GM21447 (cell line): ENCODE measurements around the gene HMGB3.
"Not testable (repeated sequence)": the region's sequence is repeated elsewhere in the genome, so short reads cannot be mapped to it uniquely, and the experiment has no call there.

Experiments used
- ATAC-seq: cut with Tn5 transposase; IDR thresholded peaks from one replicate; pipeline ENCODE4 v1.9.1; 2021; ENCODE audit not compliant: unreplicated experiment

The HMGB3 gene

DNA sequence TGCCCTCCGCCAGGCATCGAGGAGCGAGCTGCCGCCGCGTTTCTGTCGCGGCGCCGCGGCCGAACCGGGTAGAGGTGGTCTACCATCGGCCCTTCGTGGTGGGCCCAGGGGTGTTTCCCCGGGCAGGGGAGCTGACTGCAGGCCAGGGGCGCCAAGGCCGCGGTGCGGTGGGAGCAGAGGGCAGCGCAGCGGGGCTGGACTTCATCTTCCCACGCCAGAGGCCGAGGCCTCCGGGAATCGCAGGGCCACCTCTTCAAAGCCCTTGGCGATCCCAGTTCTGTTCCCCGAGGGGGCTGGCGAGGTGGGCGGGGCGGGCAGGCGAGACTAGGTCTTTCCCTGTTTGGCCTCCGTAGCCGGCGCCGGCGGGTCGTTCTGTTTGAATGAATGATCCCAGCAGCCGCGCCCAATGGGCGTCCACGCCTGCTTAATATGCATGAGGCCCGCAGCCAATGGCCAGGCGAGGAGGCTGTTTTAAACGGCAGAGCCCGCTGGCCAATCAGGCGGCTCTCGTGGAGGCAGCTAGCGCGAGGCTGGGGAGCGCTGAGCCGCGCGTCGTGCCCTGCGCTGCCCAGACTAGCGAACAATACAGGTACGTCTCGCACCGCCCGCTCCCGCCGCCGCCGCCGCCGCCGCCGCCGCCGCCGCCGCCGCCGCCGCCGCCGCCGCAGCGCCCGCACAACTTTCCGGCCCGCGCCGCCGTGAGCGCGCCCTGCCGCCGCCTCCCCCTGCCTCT lies at the start of gene HMGB3:
HMGB3 (plus strand) TSS at position 548 of the 733 bp plus-strand sequence. CDS start 2,265 bp downstream, outside the sequence.
- peak; percentile 95 for ATAC-seq

DNA sequence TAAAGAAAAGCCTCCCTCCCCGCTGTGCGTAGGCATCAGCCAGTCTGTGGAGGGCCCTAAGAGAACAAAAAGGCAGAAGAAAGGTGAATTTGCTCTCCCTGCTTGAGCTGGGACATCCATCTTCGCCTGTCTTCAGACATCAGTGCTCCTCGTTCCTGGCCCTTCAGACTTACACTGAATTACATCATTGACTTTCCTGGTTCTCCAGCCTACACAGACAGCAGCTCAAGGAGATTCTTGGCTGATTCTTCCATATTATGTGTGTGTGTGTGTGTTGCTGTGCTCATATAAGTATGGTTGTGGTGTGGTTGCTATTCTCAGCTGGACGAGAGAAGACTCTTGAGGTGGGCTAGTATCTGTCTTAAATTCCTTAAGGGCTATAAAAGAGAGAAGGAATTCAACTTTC lies 49.2 kb upstream of the HMGB3 start:
- no peak for ATAC-seq

DNA sequence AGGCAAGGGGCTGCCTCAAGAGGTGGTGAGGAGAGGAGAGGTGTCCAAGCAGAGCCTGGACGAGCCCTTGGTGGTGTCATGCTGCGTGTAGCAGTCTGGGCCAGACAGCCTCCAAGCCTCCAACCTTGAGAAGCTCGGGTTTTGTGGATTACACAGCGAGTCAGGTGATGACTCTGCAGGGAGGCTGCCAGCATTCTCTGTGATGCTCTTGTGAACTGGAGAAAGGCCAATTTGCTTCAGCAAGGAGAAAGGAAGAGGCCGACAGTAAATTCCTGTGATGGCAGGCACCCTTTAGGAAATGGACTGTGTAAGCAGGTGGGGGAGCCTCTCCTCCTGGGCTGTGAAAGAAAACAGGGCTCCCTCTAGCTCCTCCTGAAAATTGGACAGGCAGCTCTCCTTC lies 48.7 kb upstream of the HMGB3 start:
- no peak for ATAC-seq

DNA sequence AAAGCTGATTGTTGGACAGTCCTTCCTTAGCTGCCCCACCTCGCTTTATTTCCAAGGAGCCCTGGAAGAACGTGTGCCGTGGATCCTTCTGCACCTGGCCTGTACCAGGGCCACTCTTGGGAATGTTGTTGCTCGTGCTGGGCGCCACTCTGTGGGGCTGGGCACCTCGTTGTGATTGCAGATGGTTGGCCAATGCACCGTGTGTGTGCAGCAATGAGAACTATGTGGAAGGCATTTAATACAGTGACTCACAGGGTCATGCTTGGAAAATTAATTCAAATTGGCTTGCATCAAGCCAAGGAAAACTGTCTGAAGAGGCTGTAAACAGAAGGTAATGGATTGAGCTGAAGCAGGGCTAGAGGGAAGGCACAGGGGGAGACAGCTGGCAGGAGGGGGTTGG lies 47.7 kb upstream of the HMGB3 start:
- no peak for ATAC-seq

DNA sequence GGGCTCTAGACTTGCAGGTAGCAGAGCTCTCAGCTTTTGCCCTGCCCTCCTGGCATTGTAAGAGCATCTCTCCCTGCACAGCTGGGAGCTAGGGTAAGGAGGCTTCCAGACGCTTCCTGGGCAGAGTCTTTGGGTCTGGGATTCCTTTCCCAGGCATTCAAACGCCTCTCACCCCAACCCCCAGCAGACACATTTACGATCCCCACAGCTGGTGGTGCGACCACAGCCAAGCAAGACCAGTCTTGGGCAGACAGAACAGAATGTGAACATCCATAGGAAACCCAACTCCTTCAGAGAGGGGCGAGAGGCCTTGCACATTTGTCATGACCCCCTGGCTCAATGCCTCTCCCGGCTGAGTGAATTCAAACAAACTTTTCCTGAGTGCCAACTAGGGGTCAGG lies 46.6 kb upstream of the HMGB3 start:
- ATAC-seq, result no peak

DNA sequence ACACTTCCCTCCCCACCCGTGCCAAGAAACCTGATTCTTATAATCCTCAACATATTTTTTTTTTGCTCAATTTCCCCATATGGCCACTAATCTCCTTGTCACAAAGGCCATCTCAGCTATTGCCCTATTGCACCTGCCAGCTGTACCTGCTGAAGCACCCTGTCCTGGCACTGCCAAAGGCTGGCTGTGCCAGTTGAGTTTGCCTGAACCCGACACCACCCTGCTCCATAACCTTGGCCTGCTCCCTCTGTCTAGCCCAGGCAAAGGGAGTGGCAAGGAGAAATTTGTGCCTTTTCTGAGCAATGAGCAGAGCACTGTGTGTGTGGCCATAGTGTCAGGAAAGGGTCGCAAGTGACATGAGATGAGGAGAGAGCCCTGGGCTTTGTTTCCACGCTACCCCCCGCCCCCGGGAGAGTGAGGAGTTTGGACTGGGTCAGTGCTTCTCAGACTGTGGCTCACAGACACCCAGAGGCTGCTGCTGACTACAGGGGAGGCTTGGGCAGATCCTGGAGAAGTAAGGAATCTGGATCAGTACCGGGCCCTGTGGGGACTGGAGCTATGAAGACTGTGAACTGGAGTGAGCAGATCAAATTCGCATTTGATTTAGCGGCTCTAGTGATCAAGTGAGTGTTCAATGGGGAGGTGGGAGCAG lies 42.2 kb upstream of the HMGB3 start:
- ATAC-seq, result no peak

DNA sequence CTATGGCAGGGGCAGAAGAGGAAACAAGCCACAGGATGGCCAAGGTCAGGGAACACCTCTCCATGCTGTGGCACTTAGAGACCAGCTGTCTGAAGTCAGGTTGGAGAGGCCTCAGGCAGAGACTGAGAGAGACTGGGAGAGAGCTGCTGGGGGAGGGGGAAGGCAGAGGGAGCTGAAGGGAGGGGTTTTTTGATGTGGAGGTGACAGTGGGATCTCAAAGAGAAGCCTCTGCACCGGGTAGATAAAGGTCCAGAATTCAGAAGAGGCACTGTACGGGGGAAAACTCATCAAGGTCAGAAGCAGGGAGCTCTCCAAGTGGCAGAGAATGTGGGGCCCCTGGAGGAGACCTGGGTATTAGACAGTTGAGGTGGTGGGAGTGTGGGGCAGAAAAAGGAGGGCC lies 41.6 kb upstream of the HMGB3 start:
- no peak for ATAC-seq

DNA sequence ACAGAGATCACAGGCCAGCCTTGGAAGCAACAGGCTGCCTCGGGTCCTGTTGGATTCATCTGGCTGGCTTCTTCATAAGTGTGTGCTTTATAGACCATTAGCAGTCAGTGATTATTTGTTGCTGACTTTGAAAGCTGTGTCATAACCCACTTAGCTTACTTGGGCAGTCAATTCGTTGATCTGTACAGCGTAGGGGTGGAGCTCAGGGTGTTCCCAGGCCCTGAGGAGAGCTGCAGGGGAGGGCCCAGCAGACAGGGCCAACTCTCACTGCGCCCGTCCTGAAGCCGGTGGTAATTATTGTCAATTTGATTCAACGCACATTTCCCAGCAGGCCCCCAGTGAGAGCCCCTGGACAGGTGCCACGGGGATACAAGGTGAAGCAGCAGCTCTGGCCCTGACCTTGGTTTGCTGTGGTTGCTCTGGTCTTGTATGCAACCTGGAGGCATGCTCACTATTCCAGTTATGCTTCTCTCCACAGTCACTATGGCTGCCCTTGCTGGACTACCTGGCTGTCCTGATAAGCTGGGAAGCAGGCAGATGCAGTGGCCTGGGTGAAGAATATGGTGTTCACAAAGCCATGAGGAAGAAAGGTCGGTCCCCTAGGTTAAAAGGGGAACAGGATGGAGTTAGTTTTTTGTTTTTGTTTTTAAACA lies 40.1 kb upstream of the HMGB3 start:
- ATAC-seq, result no peak

DNA sequence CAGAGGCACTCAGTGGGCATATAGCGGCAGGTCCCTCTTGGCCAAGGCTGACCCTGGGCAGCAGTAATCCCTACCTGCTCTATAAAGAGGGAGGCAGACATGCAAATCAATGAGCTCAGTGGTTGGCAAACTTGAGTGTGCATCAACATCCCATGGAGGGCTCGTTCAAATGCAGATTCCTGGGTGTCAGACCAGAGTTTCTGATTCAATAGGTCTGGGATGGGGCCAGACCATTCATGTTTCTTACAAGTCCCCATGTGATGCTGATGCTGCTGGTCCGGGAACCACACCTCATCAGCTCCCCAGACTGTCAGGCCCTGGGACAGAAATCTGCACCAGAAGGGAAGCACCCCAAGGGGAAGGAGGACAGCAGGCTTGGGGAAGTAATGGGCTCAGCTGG lies 38.9 kb upstream of the HMGB3 start:
- ATAC-seq, result no peak

DNA sequence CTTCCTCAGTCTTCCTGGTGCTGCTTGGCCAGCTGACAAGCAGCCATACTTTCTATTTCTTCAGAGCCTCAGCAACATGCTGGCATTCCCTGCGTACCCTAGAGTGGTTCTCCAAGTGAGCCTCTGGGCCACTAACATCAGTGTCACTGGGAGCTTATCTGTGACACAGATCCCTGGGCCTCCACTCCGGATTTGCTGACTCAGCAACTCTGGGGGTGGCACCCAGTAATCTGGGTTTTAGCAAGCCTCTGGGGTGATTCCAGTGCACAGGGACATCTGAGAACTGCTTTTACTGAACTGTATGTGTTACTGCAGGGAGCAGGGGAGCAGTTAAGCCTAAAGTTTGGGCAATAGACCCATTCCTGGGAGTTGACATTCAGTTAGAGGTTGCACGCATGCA lies 28.2 kb upstream of the HMGB3 start:
- no peak for ATAC-seq

DNA sequence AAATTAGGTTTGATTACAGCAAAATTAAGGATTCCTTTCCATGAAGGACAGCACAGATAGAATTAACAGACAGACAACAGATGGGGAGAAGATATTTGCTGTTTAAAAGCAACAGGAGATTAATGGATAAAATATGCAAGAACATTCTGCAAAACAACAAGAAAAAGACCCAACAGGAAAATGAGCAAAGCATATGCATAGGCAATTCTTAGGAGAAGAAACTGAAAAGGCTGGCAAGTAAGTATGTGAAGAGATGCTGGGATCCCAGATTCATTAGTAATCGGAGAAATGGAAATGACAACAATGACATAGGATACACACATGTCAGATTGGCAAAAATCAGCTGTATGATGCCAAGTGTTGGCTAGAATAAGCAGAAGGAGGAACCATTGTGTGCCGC lies 27.5 kb upstream of the HMGB3 start:
- no peak for ATAC-seq

DNA sequence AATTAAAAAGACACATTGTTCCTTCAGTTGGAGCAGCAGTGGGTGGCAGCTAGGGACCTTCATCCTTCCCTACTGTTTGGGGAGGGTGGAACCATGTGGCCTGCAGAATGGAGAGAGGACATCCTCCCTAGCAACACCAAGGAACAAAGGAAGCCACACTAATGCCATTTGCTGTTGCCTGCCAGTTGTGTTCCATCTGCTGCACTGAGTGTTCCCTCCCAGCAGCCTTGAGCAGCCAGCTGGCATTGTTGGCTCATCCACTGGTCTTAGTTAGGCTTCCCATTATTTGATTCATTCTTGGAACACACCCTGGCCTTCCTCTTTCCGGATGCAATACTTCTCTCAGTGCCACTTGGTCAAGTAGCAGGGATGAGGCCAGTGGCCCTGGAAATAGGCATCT lies 25.0 kb upstream of the HMGB3 start:
- ATAC-seq, result no peak

DNA sequence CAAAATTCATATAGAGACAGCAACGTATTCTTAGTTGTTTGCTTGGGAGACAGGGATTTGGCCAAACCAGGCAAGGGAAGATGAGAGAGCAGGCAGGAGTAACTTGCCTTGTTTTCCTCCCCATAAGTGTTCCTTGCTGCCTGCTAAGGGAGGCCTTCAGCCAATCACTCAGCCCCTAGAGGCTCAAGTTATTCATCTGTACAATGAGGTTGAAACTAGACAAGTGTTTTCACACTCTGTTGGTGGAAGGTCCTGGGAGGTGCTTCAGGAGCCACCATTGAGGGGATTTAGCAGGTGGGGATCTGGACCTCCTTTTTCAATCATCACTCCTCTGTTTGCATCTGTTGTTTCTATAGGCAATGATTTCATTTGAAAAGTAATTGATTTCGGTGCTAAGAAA lies 23.6 kb upstream of the HMGB3 start:
- ATAC-seq, result no peak

DNA sequence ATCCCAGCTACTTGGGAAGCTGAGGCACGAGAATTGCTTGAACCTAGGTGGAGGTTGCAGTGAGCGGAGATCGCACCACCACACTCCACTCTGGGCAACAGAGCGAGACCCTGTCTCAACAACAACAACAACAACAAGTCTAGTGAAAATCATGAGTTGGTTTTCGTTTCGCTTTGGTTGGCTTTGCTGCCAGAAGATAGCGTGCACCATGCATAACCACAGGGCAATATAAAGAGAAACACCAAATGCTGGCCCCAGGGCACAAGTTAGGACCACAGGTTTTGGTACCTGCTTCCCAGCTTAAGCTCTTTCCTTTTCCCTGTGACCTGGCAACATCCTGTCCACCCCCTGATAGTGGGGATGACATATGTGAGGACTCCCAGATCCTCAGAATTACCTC lies 21.5 kb upstream of the HMGB3 start:
- no peak for ATAC-seq

DNA sequence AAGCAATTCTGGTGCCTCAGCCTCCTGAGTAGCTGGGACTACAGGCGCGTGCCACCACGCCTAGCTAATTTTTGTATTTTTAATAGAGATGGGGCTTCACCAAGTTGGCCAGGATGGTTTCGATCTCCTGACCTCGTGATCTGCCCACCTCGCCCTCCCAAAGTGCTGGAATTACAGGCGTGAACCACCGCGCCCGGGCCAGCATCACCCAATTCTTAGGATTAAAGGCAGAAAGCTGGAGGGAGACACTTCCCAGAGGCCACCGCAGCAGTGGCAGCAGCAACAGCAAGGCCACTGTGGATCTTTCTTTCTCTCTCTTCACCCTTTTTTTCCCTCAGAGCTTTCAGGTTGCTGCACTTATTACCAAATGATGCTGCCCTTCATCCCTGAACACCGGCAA lies 18.7 kb upstream of the HMGB3 start:
- not testable (repeated sequence) for ATAC-seq

DNA sequence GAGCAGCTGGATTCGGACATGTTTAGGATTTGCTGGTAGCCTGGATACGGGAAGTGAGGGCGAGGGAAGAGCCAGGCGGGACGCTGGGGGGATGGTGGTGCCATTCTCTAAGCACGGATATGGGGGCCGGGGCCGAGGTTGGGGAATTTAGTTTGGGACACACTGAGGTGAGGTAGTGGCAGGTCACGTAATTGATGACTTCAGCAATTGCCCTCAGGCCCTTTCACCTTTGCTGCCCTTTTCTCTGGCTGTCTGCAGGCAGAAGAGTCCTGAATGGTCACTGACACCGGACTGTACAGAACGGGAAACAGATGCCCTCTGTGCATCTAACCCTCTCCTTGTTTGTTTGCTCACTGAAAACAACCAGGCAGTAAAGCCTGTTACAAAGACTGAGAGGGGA lies 16.9 kb upstream of the HMGB3 start:
- no peak for ATAC-seq

DNA sequence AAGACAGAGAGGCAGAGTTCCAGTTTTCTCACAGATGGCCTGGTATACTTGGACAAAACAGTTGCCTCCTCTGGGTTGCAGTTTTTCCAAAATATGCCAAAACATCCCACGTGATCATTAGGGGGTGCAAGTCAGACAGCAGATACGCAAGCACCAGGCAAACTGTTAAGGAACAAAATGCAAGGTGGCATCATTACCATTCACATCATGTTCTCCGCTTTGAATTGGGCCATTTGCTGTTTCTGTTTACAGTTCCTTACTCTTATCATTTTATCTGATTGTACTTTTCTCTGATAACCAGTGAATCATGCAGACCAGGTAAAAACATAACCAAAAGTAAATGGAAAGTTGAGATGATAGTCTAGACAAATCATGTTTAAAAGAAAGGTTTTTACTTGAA lies 16.4 kb upstream of the HMGB3 start:
- no peak for ATAC-seq

DNA sequence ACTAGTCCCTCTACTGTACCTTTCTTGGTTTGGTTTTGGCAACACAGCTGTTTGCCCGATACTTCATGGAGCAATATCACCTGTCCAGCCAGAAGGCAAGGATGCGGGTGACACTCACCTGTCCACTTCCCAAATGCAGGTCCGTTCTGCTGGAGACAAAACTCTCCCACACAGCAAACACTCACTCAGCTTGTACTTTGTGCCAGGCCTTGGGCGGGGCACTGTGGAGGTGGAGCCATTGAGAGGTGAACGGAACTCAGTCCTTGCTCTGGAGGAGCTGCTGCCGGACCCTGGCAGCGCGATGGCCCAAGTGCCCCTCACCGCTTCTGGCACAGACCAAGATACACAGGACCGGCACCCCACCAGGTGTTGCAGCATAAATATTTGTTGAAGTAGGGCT lies 15.3 kb upstream of the HMGB3 start:
- ATAC-seq, result no peak

DNA sequence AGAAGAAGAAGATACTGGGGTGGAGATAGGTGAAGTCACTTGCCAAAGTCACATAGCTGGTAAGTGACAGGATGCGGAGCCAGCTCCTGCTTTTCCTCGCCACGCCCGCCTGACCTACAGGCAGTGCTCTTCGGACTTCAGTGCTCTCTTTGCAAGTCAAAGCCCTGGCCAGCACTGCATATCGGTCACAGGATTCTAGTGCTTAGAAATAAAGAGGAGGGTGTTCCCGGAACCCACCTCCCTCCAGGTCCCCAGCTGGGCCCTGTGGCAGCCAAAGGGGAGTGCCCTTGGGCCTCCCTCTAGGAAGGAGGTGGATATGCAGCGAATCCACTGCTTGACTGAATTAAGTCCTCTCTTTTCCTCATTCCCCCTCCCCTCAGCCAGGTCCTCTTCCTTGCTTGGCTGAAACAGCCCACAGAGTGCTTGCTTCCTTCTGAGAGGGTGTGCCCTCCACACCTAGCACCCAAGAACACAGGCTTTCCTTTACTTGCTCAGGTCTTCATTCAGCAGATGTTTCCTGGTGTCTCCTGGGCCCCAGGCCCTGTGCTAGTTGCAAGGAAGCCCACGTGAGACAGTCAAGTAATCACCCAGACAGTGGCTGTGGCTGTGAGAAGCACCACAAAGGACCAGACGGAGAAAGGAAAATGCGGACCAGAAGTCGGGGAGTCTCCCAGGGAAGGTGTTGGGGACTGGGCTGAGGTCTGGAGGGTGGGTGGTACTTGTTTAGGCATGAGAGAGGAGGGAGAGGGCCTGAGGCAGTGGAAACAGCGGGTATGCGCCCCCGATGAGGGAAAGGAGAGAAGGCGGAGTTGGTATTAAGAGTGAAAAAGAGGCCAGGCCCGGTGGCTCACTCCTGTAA lies 14.0 kb upstream of the HMGB3 start:
- ATAC-seq, result no peak

DNA sequence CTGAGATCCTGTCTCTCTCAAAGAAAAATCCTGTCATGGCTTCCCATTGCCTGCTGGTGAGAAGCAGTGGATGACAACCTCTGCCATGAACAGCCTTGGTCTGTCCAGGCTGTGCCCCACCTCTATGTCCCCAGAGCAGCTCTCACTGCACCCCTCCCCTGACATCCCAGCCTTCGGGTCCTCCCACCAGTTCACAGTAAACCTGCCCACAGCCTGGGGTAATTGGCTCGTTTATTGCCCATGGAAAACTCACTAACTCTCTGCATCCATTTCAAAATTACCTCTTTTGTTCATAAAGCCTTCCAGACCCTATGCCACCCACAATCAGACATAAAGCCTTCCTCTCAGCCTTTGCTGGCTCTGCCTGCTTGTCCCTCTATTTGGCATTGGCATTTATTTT lies 10.7 kb upstream of the HMGB3 start:
- no peak for ATAC-seq

DNA sequence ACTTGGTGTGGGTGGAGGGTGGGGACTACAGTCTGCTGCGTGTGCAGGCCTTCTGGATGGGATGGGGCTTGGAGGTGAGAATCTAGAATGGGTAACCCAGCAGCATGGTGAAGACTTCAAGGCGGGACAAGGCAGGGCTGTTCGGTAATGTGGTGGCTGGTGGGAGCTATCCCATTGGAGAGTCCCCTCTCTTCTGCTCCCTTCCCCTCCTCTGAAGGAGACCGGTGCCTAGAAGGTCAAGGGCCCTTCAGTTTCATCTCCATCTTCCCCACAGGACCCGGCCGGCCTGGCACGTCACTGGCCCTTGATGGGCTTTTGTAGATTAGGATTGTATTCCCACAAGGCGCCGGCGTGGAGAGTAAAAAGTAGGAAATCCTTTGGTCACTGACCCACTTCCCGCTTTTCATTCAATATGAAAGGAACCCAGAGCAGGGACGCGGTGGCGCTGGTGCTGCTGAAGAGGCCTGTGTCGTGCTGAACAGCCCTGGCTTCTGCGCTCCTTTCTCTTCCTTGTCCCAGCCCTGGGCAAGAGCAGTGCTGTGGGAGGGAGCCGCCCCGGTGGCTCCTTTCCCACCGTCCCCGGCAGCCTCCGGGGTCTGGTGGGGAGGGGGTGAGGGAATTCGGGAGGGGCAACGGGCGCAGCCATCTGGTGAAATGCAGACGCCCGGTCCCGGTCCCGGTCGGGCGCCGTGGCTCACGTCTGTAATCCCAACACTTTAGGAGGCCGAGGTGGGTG lies 7.3 kb upstream of the HMGB3 start:
- ATAC-seq, result no peak
